B cell (primary cell): Measurements from ENCODE around the gene BMP7. TPM values are rescaled to one million over a fixed set of nuclear protein-coding genes. Genes with fewer than 3 reads are reported as not detected.
"Not testable (repeated sequence)": the region's sequence is repeated elsewhere in the genome, so short reads cannot be mapped to it uniquely, and the experiment has no call there.

Source experiments
- ATAC-seq: fragments of 200-7000 bp; cut with Tn5 transposase; one replicate; pipeline ENCODE4 v1.10.0; 2021; ENCODE audit warnings: low read depth, mild to moderate bottlenecking, moderate number of reproducible peaks, moderate library complexity
- CTCF ChIA-PET: fragments of 350-600 bp; sonication (Branson Sonifier 250); formaldehyde crosslinking; loops from one replicate; lab custom pipeline; 2021; ENCODE audit warnings: antibody characterized with exemption, inconsistent platforms; lab: Charles Lee
- POLR2A ChIA-PET: fragments of 350-600 bp; sonication (Branson Sonifier 250); formaldehyde crosslinking; loops from one replicate; lab custom pipeline; 2021; ENCODE audit warnings: antibody characterized with exemption; lab: Charles Lee
- DNase-seq: peaks from one replicate; pipeline ENCODE4 v3.0.0; 2013
- H2AFZ ChIP-seq: 2 replicates; pipeline ENCODE4 v1.6.1; 2012; ENCODE audit warnings: mild to moderate bottlenecking, low read depth, low read length; ENCODE audit not compliant: insufficient read depth, poor library complexity, severe bottlenecking
- H3K27ac ChIP-seq, 2 donors: 1 replicate in 1 of 2; 2 replicates in 1 of 2; pipeline ENCODE4 v1.5.1; 2012 to 2013; ENCODE audit warnings: low read length in 2 of 2, mild to moderate bottlenecking in 2 of 2, moderate library complexity in 1 of 2
- H3K27me3 ChIP-seq, 4 experiments: fragments of 200-600 bp in 1 of 4; sonication (generic) in 1 of 4; replicated peaks in 1 of 4; 1 replicate in 2 of 4; 2 replicates in 2 of 4; pipeline versions ENCODE4 v1.6.1 to v1.7.0; 2013 to 2016; ENCODE audit warnings: low read length in 3 of 4, mild to moderate bottlenecking in 2 of 4, mixed read lengths in 1 of 4, moderate library complexity in 1 of 4; ENCODE audit not compliant: insufficient read depth in 4 of 4, control insufficient read depth in 3 of 4; ENCODE audit errors: control extremely low read depth in 1 of 4
- H3K36me3 ChIP-seq, 2 experiments: replicated peaks in 1 of 2; 1 replicate in 1 of 2; 2 replicates in 1 of 2; pipeline versions ENCODE4 v1.6.1 to v1.7.1; 2013; ENCODE audit warnings: low read length in 1 of 2; ENCODE audit not compliant: insufficient read depth in 2 of 2, control insufficient read depth in 1 of 2; ENCODE audit errors: control extremely low read depth in 1 of 2, extremely low read depth in 1 of 2
- H3K4me1 ChIP-seq, 2 donors: fragments of 200-600 bp in 1 of 2; sonication (generic) in 1 of 2; 1 replicate in 1 of 2; 2 replicates in 1 of 2; pipeline versions ENCODE4 v1.5.1 to v1.6.1; 2013 to 2017; ENCODE audit warnings: low read length in 2 of 2; ENCODE audit not compliant: control insufficient read depth in 2 of 2, insufficient read depth in 2 of 2
- H3K4me2 ChIP-seq: replicated peaks from 2 replicates; pipeline ENCODE3; 2012; ENCODE audit warnings: mild to moderate bottlenecking, low read depth, low read length; ENCODE audit not compliant: poor library complexity, severe bottlenecking
- H3K4me3 ChIP-seq, 5 experiments: fragments of 200-600 bp in 1 of 5; sonication (generic) in 1 of 5; 1 replicate in 3 of 5; 2 replicates in 2 of 5; pipeline versions ENCODE4 v1.5.1 to v1.7.0; 2011 to 2016; ENCODE audit warnings: low read length in 4 of 5, mild to moderate bottlenecking in 4 of 5, low read depth in 2 of 5, control low read depth in 1 of 5, moderate library complexity in 1 of 5; ENCODE audit not compliant: insufficient read depth in 1 of 5; ENCODE audit errors: control extremely low read depth in 1 of 5, extremely low read depth in 1 of 5
- H3K79me2 ChIP-seq: fragments of 200-600 bp; sonication (generic); one replicate; pipeline ENCODE4 v1.6.0; 2016; ENCODE audit warnings: low read length; ENCODE audit not compliant: control insufficient read depth, insufficient read depth
- H3K9ac ChIP-seq: fragments of 200-600 bp; sonication (generic); 2 replicates; pipeline ENCODE4 v1.6.1; 2017; ENCODE audit warnings: mild to moderate bottlenecking, low read length, moderate library complexity
- H3K9me3 ChIP-seq, 3 donors: one replicate each; pipeline versions ENCODE4 v1.6.1 to v1.7.1; 2013; ENCODE audit warnings: low read length in 2 of 3; ENCODE audit not compliant: control insufficient read depth in 2 of 3, insufficient read depth in 1 of 3; ENCODE audit errors: control extremely low read depth in 1 of 3
- H4K20me1 ChIP-seq: 2 replicates; pipeline ENCODE4 v1.6.0; 2012; ENCODE audit warnings: mild to moderate bottlenecking, low read length; ENCODE audit not compliant: insufficient read depth, control insufficient read depth, poor library complexity, severe bottlenecking
- H3K27ac Mint-ChIP-seq: one replicate; pipeline ENCODE4 v1.8.0; 2021; ENCODE audit warnings: mixed read lengths
- H3K27me3 Mint-ChIP-seq: one replicate; pipeline ENCODE4 v1.8.0; 2021; ENCODE audit warnings: mixed read lengths
- H3K4me1 Mint-ChIP-seq: one replicate; pipeline ENCODE4 v1.8.0; 2021; ENCODE audit warnings: mixed read lengths
- H3K4me3 Mint-ChIP-seq: one replicate; pipeline ENCODE4 v1.8.0; 2021; ENCODE audit warnings: mixed read lengths
- H3K9me3 Mint-ChIP-seq: one replicate; pipeline ENCODE4 v1.8.0; 2022; ENCODE audit warnings: mixed read lengths; ENCODE audit not compliant: insufficient read depth
- EZH2 ChIP-seq: IDR thresholded peaks from 2 replicates; pipeline ENCODE4 v1.6.1; 2012; ENCODE audit warnings: borderline replicate concordance, low read depth, mild to moderate bottlenecking, moderate library complexity, low read length; ENCODE audit not compliant: insufficient read depth, poor library complexity, severe bottlenecking
- WGBS: methylation state at CpG from one replicate; pipeline ENCODE4 v1.1.5; 2013; ENCODE audit warnings: missing lambda C conversion rate; ENCODE audit not compliant: insufficient coverage; 5-methylcytosine and 5-hydroxymethylcytosine counted together
- intact Hi-C: fragments of 100-400 bp; cut with micrococcal nuclease; formaldehyde crosslinking; loops from one replicate; pipeline ENCODE4 v1.10.0; 2022
- polyA plus RNA-seq: library from polyadenylated mRNA; depleted of rRNA; stranded (reverse); fragments of >200 nt; gene quantifications from 2 replicates; pipeline ENCODE4 v1.2.3, GENCODE V29; 2012
- total RNA-seq, 2 donors: library from RNA; stranded (reverse); fragments of 120-200 nt in 1 of 2; gene quantifications; 1 replicate in 1 of 2; 2 replicates in 1 of 2; pipeline versions ENCODE4 v1.2.3 to v1.2.4, GENCODE V29; 2013 to 2022
- TF ChIP-seq, protein P1 (sequence below): fragments of 200-600 bp; IDR thresholded peaks from one replicate; pipeline ENCODE4 v1.8.0; 2022; ENCODE audit warnings: antibody characterized with exemption, mild to moderate bottlenecking

Gene BMP7
- total and polyA plus RNA-seq, 2 donors (not counting 1 experiment from before 2014, with no cell fraction given) = not detected

DNA sequence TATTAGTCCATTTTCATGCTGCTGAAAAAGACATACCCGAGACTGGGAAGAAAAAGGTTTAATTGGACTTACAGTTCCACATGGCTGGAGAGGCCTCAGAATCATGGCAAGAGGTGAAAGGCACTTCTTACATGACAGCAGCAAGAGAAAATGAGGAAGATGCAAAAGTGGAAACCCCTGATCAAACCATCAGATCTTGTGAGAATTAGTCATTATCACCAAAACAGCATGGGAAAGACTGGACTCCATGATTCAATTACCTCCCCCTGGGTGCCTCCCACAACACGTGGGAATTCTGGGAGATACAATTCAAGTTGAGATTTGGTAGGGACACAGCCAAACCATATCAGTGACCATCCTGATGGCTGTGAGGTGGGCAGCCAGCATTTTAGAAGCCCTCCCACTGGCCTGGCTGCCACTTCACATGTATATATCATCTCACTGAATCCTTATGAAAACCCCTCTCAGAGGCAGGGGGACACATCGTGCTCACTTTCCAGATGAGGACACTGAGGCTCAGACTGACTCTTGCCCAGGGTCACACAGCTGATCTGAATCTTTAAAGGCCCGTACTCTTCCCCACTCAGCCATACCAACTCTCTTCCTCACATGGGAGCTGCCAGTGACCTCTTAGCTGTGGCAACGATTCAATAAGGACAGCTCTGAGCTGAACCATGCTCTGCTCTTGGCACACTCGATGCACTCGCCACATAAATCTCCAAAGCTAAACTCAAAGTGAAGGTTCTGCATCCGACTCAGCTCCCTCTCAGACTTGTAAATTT lies 25.7 kb downstream of the BMP7 start:
- no peaks in the 10 kb centered on the region for H3K4me1 Mint-ChIP-seq
- ChIA-PET POLR2A (no interaction called here), CTCF (no interaction called here)
- H3K9me3 Mint-ChIP-seq = peaks cover 2% of the 10 kb centered on the region
- no peak for ATAC-seq
- WGBS = 78% methylated on average over 6 of the region's 8 CpGs
- Histone ChIP-seq H3K4me1 (no peaks in the 10 kb centered on the region), H3K4me2 (no peak overlapping the region), H3K27ac (no peak overlapping the region), H3K9ac (no peak overlapping the region), H4K20me1 (no peaks in the 10 kb centered on the region), H3K9me3 (peaks cover 0 to 8% (median 0%) of the 10 kb centered on the region in 3 donors), H3K27me3 (peaks cover 0 to 3% (median 0%) of the 10 kb centered on the region in 4 experiments), H3K4me3 (no peak overlapping the region), H2AFZ (no peak overlapping the region), H3K36me3 (no peaks in the 10 kb centered on the region), H3K79me2 (no peaks in the 10 kb centered on the region)
- H3K27me3 Mint-ChIP-seq = peaks cover 12% of the 10 kb centered on the region
- TF ChIP-seq, protein P1, sequence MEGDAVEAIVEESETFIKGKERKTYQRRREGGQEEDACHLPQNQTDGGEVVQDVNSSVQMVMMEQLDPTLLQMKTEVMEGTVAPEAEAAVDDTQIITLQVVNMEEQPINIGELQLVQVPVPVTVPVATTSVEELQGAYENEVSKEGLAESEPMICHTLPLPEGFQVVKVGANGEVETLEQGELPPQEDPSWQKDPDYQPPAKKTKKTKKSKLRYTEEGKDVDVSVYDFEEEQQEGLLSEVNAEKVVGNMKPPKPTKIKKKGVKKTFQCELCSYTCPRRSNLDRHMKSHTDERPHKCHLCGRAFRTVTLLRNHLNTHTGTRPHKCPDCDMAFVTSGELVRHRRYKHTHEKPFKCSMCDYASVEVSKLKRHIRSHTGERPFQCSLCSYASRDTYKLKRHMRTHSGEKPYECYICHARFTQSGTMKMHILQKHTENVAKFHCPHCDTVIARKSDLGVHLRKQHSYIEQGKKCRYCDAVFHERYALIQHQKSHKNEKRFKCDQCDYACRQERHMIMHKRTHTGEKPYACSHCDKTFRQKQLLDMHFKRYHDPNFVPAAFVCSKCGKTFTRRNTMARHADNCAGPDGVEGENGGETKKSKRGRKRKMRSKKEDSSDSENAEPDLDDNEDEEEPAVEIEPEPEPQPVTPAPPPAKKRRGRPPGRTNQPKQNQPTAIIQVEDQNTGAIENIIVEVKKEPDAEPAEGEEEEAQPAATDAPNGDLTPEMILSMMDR = no peak
- TF ChIP-seq EZH2 = no peak
- H3K27ac Mint-ChIP-seq = no peak overlapping the region
- no peak for DNase-seq
- no peak overlapping the region for H3K4me3 Mint-ChIP-seq
- intact Hi-C loops = no loop called here

DNA sequence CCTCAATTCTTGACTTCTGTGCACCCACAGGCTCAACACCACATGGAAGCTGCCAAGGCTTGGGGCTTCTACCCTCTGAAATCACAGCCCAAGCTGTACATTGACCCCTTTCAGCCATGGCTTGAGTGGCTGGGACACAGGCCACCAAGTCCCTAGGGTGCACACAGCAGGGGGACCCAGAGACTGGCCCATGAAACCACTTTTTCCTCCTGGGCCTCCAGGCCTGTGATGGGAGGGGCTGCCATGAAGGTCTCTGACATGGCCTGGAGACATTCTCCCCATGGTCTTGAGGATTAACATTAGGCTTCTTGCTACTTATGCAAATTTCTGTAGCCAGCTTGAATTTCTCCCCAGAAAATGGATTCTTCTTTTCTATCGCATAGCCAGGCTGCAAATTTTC lies 26.7 kb downstream of the BMP7 start:
- H3K9me3 Mint-ChIP-seq, H3K27ac Mint-ChIP-seq, DNase-seq, H2AFZ ChIP-seq, POLR2A ChIA-PET, CTCF ChIA-PET, ATAC-seq, H3K4me3 ChIP-seq, H4K20me1 ChIP-seq, H3K79me2 ChIP-seq, H3K36me3 ChIP-seq, H3K27me3 ChIP-seq, H3K4me2 ChIP-seq, intact Hi-C loops, H3K9ac ChIP-seq, H3K4me1 ChIP-seq, H3K4me1 Mint-ChIP-seq, H3K4me3 Mint-ChIP-seq, H3K9me3 ChIP-seq, H3K27ac ChIP-seq: not testable (repeated sequence)
- WGBS = 88% methylated on average over 1 of the region's 1 CpG
- peaks cover 22% of the 10 kb centered on the region for H3K27me3 Mint-ChIP-seq

DNA sequence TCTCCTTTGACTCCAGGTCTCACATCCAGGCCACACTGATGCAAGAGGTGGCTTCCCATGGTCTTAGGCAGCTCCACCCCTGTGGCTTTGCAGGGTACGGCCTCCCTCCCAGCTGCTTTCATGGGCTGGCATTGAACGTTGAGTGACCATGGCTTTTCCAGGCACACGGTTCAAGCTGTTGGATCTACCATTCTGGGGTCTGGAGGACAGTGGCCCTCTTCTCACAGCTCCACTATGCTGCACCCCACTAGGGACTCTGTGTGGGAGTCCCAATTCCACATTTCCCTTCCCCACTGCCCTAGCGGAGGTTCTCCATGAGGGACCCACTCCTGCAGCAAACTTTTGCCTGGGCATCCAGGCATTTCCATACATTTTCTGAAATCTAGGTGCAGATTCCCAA lies 27.1 kb downstream of the BMP7 start:
- H3K36me3 ChIP-seq, ATAC-seq, H3K4me1 ChIP-seq, H3K4me3 Mint-ChIP-seq, CTCF ChIA-PET, H2AFZ ChIP-seq, H4K20me1 ChIP-seq, H3K27ac Mint-ChIP-seq, H3K79me2 ChIP-seq, H3K9ac ChIP-seq, DNase-seq, H3K4me2 ChIP-seq, H3K4me1 Mint-ChIP-seq, POLR2A ChIA-PET, H3K9me3 ChIP-seq, H3K9me3 Mint-ChIP-seq, H3K4me3 ChIP-seq, intact Hi-C loops, H3K27me3 ChIP-seq, H3K27ac ChIP-seq: not testable (repeated sequence)
- WGBS = 73% methylated on average over 4 of the region's 4 CpGs
- H3K27me3 Mint-ChIP-seq = peaks cover 26% of the 10 kb centered on the region
